ENCODE results near the gene TAAR2.

TAAR2 gene

GRCh38 chr6:132624175-132624574, at the start of gene TAAR2:
Gene TAAR2 (minus strand): TSS chr6:132624275. CDS start chr6:132624275, 0 bp downstream.
- no peaks in the 10 kb centered on the region for H3K9me3 ChIP-seq (ENCODE audit: control insufficient read depth, insufficient read depth, low read length)
- H3K4me1 ChIP-seq (ENCODE audit: insufficient read depth, low read length), result no peaks in the 10 kb centered on the region; the same call in 1 of the 2 replicates
- no peak within 1 kb of the TSS for H3K9ac ChIP-seq (ENCODE audit: low read depth, low read length)
- H3K36me3 ChIP-seq (ENCODE audit: insufficient read depth, low read length), result no peaks in the 10 kb centered on the region

- no peaks in the 10 kb centered on the region for H3K36me3 ChIP-seq (ENCODE audit: insufficient read depth, low read length)
- H3K9ac ChIP-seq (ENCODE audit: low read depth, low read length), result no peak overlapping the region
- no peaks in the 10 kb centered on the region for H3K9me3 ChIP-seq (ENCODE audit: control insufficient read depth, insufficient read depth, low read length)
- H3K4me1 ChIP-seq (ENCODE audit: insufficient read depth, low read length), result 0 out of 2 replicates have a peak, but pooled peaks cover 4% of the 10 kb centered on the region
Observed at GRCh38 chr6:132673376-132674094, 49.5 kb upstream of the TAAR2 start.

- no peaks in the 10 kb centered on the region for H3K36me3 ChIP-seq (ENCODE audit: insufficient read depth, low read length)
- H3K4me1 ChIP-seq (ENCODE audit: insufficient read depth, low read length), result 0 out of 2 replicates have a peak, but pooled peaks cover 4% of the 10 kb centered on the region
- no peaks in the 10 kb centered on the region for H3K9me3 ChIP-seq (ENCODE audit: control insufficient read depth, insufficient read depth, low read length)
- H3K9ac ChIP-seq (ENCODE audit: low read depth, low read length), result no peak overlapping the region
Observed at GRCh38 chr6:132671295-132671694, 47.2 kb upstream of the TAAR2 start.

- Histone ChIP-seq H3K4me1 (ENCODE audit: insufficient read depth, low read length) (0 out of 2 replicates have a peak, but pooled peaks cover 4% of the 10 kb centered on the region), H3K9ac (ENCODE audit: low read depth, low read length) (no peak overlapping the region), H3K9me3 (ENCODE audit: control insufficient read depth, insufficient read depth, low read length) (peaks cover 3% of the 10 kb centered on the region; the same call in 1 of the 2 replicates), H3K36me3 (ENCODE audit: insufficient read depth, low read length) (no peaks in the 10 kb centered on the region)
Observed at GRCh38 chr6:132669690-132670291, 45.7 kb upstream of the TAAR2 start.

GRCh38 chr6:132666118-132666517, 42.0 kb upstream of the TAAR2 start:
- H3K36me3 ChIP-seq (ENCODE audit: insufficient read depth, low read length), result no peaks in the 10 kb centered on the region
- H3K9me3 ChIP-seq (ENCODE audit: control insufficient read depth, insufficient read depth, low read length), result peaks cover 5% of the 10 kb centered on the region; the same call in 1 of the 2 replicates
- no peak overlapping the region for H3K9ac ChIP-seq (ENCODE audit: low read depth, low read length)
- H3K4me1 ChIP-seq (ENCODE audit: insufficient read depth, low read length), result 0 out of 2 replicates have a peak, but pooled peaks cover 4% of the 10 kb centered on the region

- no peak overlapping the region for H3K9ac ChIP-seq (ENCODE audit: low read depth, low read length)
- no peaks in the 10 kb centered on the region for H3K36me3 ChIP-seq (ENCODE audit: insufficient read depth, low read length)
- peaks cover 5% of the 10 kb centered on the region; the same call in 1 of the 2 replicates for H3K9me3 ChIP-seq (ENCODE audit: control insufficient read depth, insufficient read depth, low read length)
- H3K4me1 ChIP-seq (ENCODE audit: insufficient read depth, low read length), result no peaks in the 10 kb centered on the region
Observed at GRCh38 chr6:132664309-132665034, 40.4 kb upstream of the TAAR2 start.

GRCh38 chr6:132663661-132664060, 39.6 kb upstream of the TAAR2 start:
- peaks cover 5% of the 10 kb centered on the region; the same call in 1 of the 2 replicates for H3K9me3 ChIP-seq (ENCODE audit: control insufficient read depth, insufficient read depth, low read length)

GRCh38 chr6:132661906-132662305, 37.8 kb upstream of the TAAR2 start:
- Histone ChIP-seq H3K9ac (ENCODE audit: low read depth, low read length) (no peak overlapping the region), H3K9me3 (ENCODE audit: control insufficient read depth, insufficient read depth, low read length) (peaks cover 5% of the 10 kb centered on the region; the same call in 1 of the 2 replicates), H3K36me3 (ENCODE audit: insufficient read depth, low read length) (no peaks in the 10 kb centered on the region), H3K4me1 (ENCODE audit: insufficient read depth, low read length) (no peaks in the 10 kb centered on the region)

More at GRCh38 chr6:132663661-132664060, 39.6 kb upstream of the TAAR2 start:
- no peak overlapping the region for H3K9ac ChIP-seq (ENCODE audit: low read depth, low read length)
- H3K4me1 ChIP-seq (ENCODE audit: insufficient read depth, low read length), result no peaks in the 10 kb centered on the region
- H3K36me3 ChIP-seq (ENCODE audit: insufficient read depth, low read length), result no peaks in the 10 kb centered on the region

- Histone ChIP-seq H3K9me3 (ENCODE audit: control insufficient read depth, insufficient read depth, low read length) (no peaks in the 10 kb centered on the region), H3K9ac (ENCODE audit: low read depth, low read length) (no peak within 1 kb of the TSS), H3K36me3 (ENCODE audit: insufficient read depth, low read length) (no peaks in the 10 kb centered on the region), H3K4me1 (ENCODE audit: insufficient read depth, low read length) (no peaks in the 10 kb centered on the region)
Observed at GRCh38 chr6:132659082-132659481, 35.0 kb upstream of the TAAR2 start, which contains the start of gene TAAR1. Gene TAAR1 (minus strand): TSS chr6:132659182. CDS start chr6:132646003, 13,179 bp downstream.

GRCh38 chr6:132651062-132651461, 27.0 kb upstream of the TAAR2 start:
- Histone ChIP-seq H3K36me3 (ENCODE audit: insufficient read depth, low read length) (no peaks in the 10 kb centered on the region), H3K4me1 (ENCODE audit: insufficient read depth, low read length) (peaks cover 6% of the 10 kb centered on the region; the same call in 1 of the 2 replicates), H3K9ac (ENCODE audit: low read depth, low read length) (no peak overlapping the region), H3K9me3 (ENCODE audit: control insufficient read depth, insufficient read depth, low read length) (no peaks in the 10 kb centered on the region)

GRCh38 chr6:132650429-132650828, 26.4 kb upstream of the TAAR2 start:
- no peaks in the 10 kb centered on the region for H3K36me3 ChIP-seq (ENCODE audit: insufficient read depth, low read length)
- no peaks in the 10 kb centered on the region for H3K9me3 ChIP-seq (ENCODE audit: control insufficient read depth, insufficient read depth, low read length)
- no peak overlapping the region for H3K9ac ChIP-seq (ENCODE audit: low read depth, low read length)
- peaks cover 6% of the 10 kb centered on the region; the same call in 1 of the 2 replicates for H3K4me1 ChIP-seq (ENCODE audit: insufficient read depth, low read length)

GRCh38 chr6:132648828-132649227, 24.8 kb upstream of the TAAR2 start:
- Histone ChIP-seq H3K9me3 (ENCODE audit: control insufficient read depth, insufficient read depth, low read length) (no peaks in the 10 kb centered on the region), H3K36me3 (ENCODE audit: insufficient read depth, low read length) (no peaks in the 10 kb centered on the region), H3K9ac (ENCODE audit: low read depth, low read length) (no peak overlapping the region), H3K4me1 (ENCODE audit: insufficient read depth, low read length) (peaks cover 6% of the 10 kb centered on the region; the same call in 1 of the 2 replicates)

- Histone ChIP-seq H3K9ac (ENCODE audit: low read depth, low read length) (no peak overlapping the region), H3K4me1 (ENCODE audit: insufficient read depth, low read length) (peaks cover 6% of the 10 kb centered on the region; the same call in 1 of the 2 replicates), H3K36me3 (ENCODE audit: insufficient read depth, low read length) (no peaks in the 10 kb centered on the region), H3K9me3 (ENCODE audit: control insufficient read depth, insufficient read depth, low read length) (no peaks in the 10 kb centered on the region)
Observed at GRCh38 chr6:132648356-132648755, 24.3 kb upstream of the TAAR2 start.

GRCh38 chr6:132643547-132643946, 19.5 kb upstream of the TAAR2 start:
- no peak overlapping the region for H3K9ac ChIP-seq (ENCODE audit: low read depth, low read length)
- no peaks in the 10 kb centered on the region for H3K36me3 ChIP-seq (ENCODE audit: insufficient read depth, low read length)
- H3K9me3 ChIP-seq (ENCODE audit: control insufficient read depth, insufficient read depth, low read length), result no peaks in the 10 kb centered on the region
- no peaks in the 10 kb centered on the region for H3K4me1 ChIP-seq (ENCODE audit: insufficient read depth, low read length)
